ENCODE data around the gene SUSD3. TPM values are rescaled to one million over a fixed set of nuclear protein-coding genes. Genes with fewer than 3 reads are reported as not detected.
A peak's percentile ranks its signal among the peaks of the same experiment; 100 is the strongest.

The SUSD3 gene
- total and polyA plus RNA-seq, 5 donors from 2014 or later = 68.7 to 229 (median 205) TPM

- H3K4me1 Mint-ChIP-seq = peaks cover 3 to 80% (median 22%) of the 10 kb centered on the region in 4 donors
- peak overlapping the region in 1 of 4 donors; percentile 22 for H3K4me3 Mint-ChIP-seq
- Histone ChIP-seq H3K9me3 (ENCODE audit: control insufficient read depth in 2 of 2, low read length in 2 of 2) (no peaks in the 10 kb centered on the region), H3K4me3 (ENCODE audit: low read depth, low read length) (no peak overlapping the region), H3K27me3 (ENCODE audit: control insufficient read depth, insufficient read depth, low read length) (no peaks in the 10 kb centered on the region), H3K36me3 (ENCODE audit: control insufficient read depth, insufficient read depth, low read length) (peaks cover 24% of the 10 kb centered on the region), H3K4me1 (ENCODE audit: control insufficient read depth, insufficient read depth, low read length, poor library complexity, severe bottlenecking) (peaks cover 12% of the 10 kb centered on the region), H3K27ac (ENCODE audit: insufficient read depth, low read length, poor library complexity, severe bottlenecking) (no peak overlapping the region)
- H3K27ac Mint-ChIP-seq = peak overlapping the region; percentile 72 to 78 (median 76)
- no peak for DNase-seq
- peaks cover 4% of the 10 kb centered on the region for H3K36me3 Mint-ChIP-seq
- H3K27me3 Mint-ChIP-seq = peaks cover 8% of the 10 kb centered on the region
- peaks cover 0 to 2% (median 0%) of the 10 kb centered on the region in 7 donors for H3K9me3 Mint-ChIP-seq
- no peak for ATAC-seq (ENCODE audit: low read depth in 2 of 2)
Observed at GRCh38 chr9:93038918-93039317, 19.6 kb upstream of the SUSD3 start.

GRCh38 chr9:93039456-93039855 is 19.0 kb upstream of the SUSD3 start:
- peaks cover 3% of the 10 kb centered on the region for H3K36me3 Mint-ChIP-seq
- Histone ChIP-seq H3K36me3 (ENCODE audit: control insufficient read depth, insufficient read depth, low read length) (peaks cover 19% of the 10 kb centered on the region), H3K27me3 (ENCODE audit: control insufficient read depth, insufficient read depth, low read length) (no peaks in the 10 kb centered on the region), H3K4me1 (ENCODE audit: control insufficient read depth, insufficient read depth, low read length, poor library complexity, severe bottlenecking) (peaks cover 13% of the 10 kb centered on the region), H3K9me3 (ENCODE audit: control insufficient read depth in 2 of 2, low read length in 2 of 2) (no peaks in the 10 kb centered on the region), H3K4me3 (ENCODE audit: low read depth, low read length) (no peak overlapping the region), H3K27ac (ENCODE audit: insufficient read depth, low read length, poor library complexity, severe bottlenecking) (no peak overlapping the region)
- DNase-seq (no peak), ATAC-seq (ENCODE audit: low read depth in 2 of 2) (no peak)
- peaks cover 0 to 2% (median 0%) of the 10 kb centered on the region in 7 donors for H3K9me3 Mint-ChIP-seq
- H3K27me3 Mint-ChIP-seq = peaks cover 8% of the 10 kb centered on the region
- peak overlapping the region in 1 of 4 donors; percentile 22 for H3K4me3 Mint-ChIP-seq
- H3K4me1 Mint-ChIP-seq = peaks cover 5 to 77% (median 20%) of the 10 kb centered on the region in 4 donors
- peak overlapping the region; percentile 61 to 78 (median 76) for H3K27ac Mint-ChIP-seq

GRCh38 chr9:93039976-93040375 is 18.5 kb upstream of the SUSD3 start:
- ATAC-seq (ENCODE audit: low read depth in 2 of 2) (no peak), DNase-seq (no peak)
- Histone ChIP-seq H3K36me3 (ENCODE audit: control insufficient read depth, insufficient read depth, low read length) (peaks cover 16% of the 10 kb centered on the region), H3K9me3 (ENCODE audit: control insufficient read depth in 2 of 2, low read length in 2 of 2) (no peaks in the 10 kb centered on the region), H3K4me3 (ENCODE audit: low read depth, low read length) (no peak overlapping the region), H3K4me1 (ENCODE audit: control insufficient read depth, insufficient read depth, low read length, poor library complexity, severe bottlenecking) (peaks cover 13% of the 10 kb centered on the region), H3K27ac (ENCODE audit: insufficient read depth, low read length, poor library complexity, severe bottlenecking) (no peak overlapping the region), H3K27me3 (ENCODE audit: control insufficient read depth, insufficient read depth, low read length) (no peaks in the 10 kb centered on the region)
- peaks cover 8% of the 10 kb centered on the region for H3K27me3 Mint-ChIP-seq
- H3K4me1 Mint-ChIP-seq = peaks cover 5 to 78% (median 21%) of the 10 kb centered on the region in 4 donors
- peak overlapping the region; percentile 73 to 86 (median 76) for H3K27ac Mint-ChIP-seq
- peaks cover 0 to 2% (median 0%) of the 10 kb centered on the region in 7 donors for H3K9me3 Mint-ChIP-seq
- peak overlapping the region in 2 of 4 donors; percentile 35 to 52 for H3K4me3 Mint-ChIP-seq
- peaks cover 3% of the 10 kb centered on the region for H3K36me3 Mint-ChIP-seq

GRCh38 chr9:93040409-93040808 is 18.1 kb upstream of the SUSD3 start:
- peaks cover 3% of the 10 kb centered on the region for H3K36me3 Mint-ChIP-seq
- no peak for DNase-seq
- Histone ChIP-seq H3K4me1 (ENCODE audit: control insufficient read depth, insufficient read depth, low read length, poor library complexity, severe bottlenecking) (peaks cover 13% of the 10 kb centered on the region), H3K27me3 (ENCODE audit: control insufficient read depth, insufficient read depth, low read length) (no peaks in the 10 kb centered on the region), H3K4me3 (ENCODE audit: low read depth, low read length) (no peak overlapping the region), H3K27ac (ENCODE audit: insufficient read depth, low read length, poor library complexity, severe bottlenecking) (no peak overlapping the region), H3K36me3 (ENCODE audit: control insufficient read depth, insufficient read depth, low read length) (peaks cover 12% of the 10 kb centered on the region), H3K9me3 (ENCODE audit: control insufficient read depth in 2 of 2, low read length in 2 of 2) (no peaks in the 10 kb centered on the region)
- no peak for ATAC-seq (ENCODE audit: low read depth in 2 of 2)
- H3K27me3 Mint-ChIP-seq = peaks cover 8% of the 10 kb centered on the region
- peak overlapping the region; percentile 48 to 76 (median 73) for H3K27ac Mint-ChIP-seq
- H3K9me3 Mint-ChIP-seq = peaks cover 0 to 2% (median 0%) of the 10 kb centered on the region in 7 donors
- H3K4me3 Mint-ChIP-seq = peak overlapping the region in 1 of 4 donors; percentile 35
- H3K4me1 Mint-ChIP-seq = peaks cover 5 to 78% (median 22%) of the 10 kb centered on the region in 4 donors

GRCh38 chr9:93041108-93041802 is 17.2 kb upstream of the SUSD3 start:
- peaks cover 0 to 2% (median 0%) of the 10 kb centered on the region in 7 donors for H3K9me3 Mint-ChIP-seq
- DNase-seq = no peak
- peaks cover 8 to 75% (median 22%) of the 10 kb centered on the region in 4 donors for H3K4me1 Mint-ChIP-seq
- Histone ChIP-seq H3K4me3 (ENCODE audit: low read depth, low read length) (no peak overlapping the region), H3K9me3 (ENCODE audit: control insufficient read depth in 2 of 2, low read length in 2 of 2) (no peaks in the 10 kb centered on the region), H3K36me3 (ENCODE audit: control insufficient read depth, insufficient read depth, low read length) (peaks cover 4% of the 10 kb centered on the region), H3K27me3 (ENCODE audit: control insufficient read depth, insufficient read depth, low read length) (no peaks in the 10 kb centered on the region), H3K4me1 (ENCODE audit: control insufficient read depth, insufficient read depth, low read length, poor library complexity, severe bottlenecking) (peaks cover 13% of the 10 kb centered on the region), H3K27ac (ENCODE audit: insufficient read depth, low read length, poor library complexity, severe bottlenecking) (peak overlapping the region; percentile 14)
- no peaks in the 10 kb centered on the region for H3K36me3 Mint-ChIP-seq
- peak overlapping the region; percentile 52 to 90 (median 76) for H3K27ac Mint-ChIP-seq
- peaks cover 8% of the 10 kb centered on the region for H3K27me3 Mint-ChIP-seq
- no peak for ATAC-seq (ENCODE audit: low read depth in 2 of 2)
- H3K4me3 Mint-ChIP-seq = peak overlapping the region in 1 of 4 donors; percentile 52

- H3K9me3 ChIP-seq (ENCODE audit: control insufficient read depth in 2 of 2, low read length in 2 of 2) = no peaks in the 10 kb centered on the region
- Mint-ChIP-seq H3K36me3 (no peaks in the 10 kb centered on the region), H3K9me3 (no peaks in the 10 kb centered on the region), H3K27me3 (peaks cover 8% of the 10 kb centered on the region), H3K27ac (peak overlapping the region; percentile 68 to 88 (median 79)), H3K4me1 (peaks cover 8 to 61% (median 21%) of the 10 kb centered on the region in 4 donors), H3K4me3 (peak overlapping the region in 3 of 4 donors; percentile 17 to 44 (median 35))
- no peaks in the 10 kb centered on the region for H3K27me3 ChIP-seq (ENCODE audit: control insufficient read depth, insufficient read depth, low read length)
- no peak overlapping the region for H3K27ac ChIP-seq (ENCODE audit: insufficient read depth, low read length, poor library complexity, severe bottlenecking)
- no peak overlapping the region for H3K4me3 ChIP-seq (ENCODE audit: low read depth, low read length)
- DNase-seq (no peak), ATAC-seq (ENCODE audit: low read depth in 2 of 2) (peak in 1 of 2 donors; percentile 24)
- H3K36me3 ChIP-seq (ENCODE audit: control insufficient read depth, insufficient read depth, low read length) = no peaks in the 10 kb centered on the region
- H3K4me1 ChIP-seq (ENCODE audit: control insufficient read depth, insufficient read depth, low read length, poor library complexity, severe bottlenecking) = peaks cover 6% of the 10 kb centered on the region
Observed at GRCh38 chr9:93043122-93043521, 15.4 kb upstream of the SUSD3 start.

GRCh38 chr9:93045521-93045920 is 13.0 kb upstream of the SUSD3 start:
- H3K9me3 ChIP-seq (ENCODE audit: control insufficient read depth in 2 of 2, low read length in 2 of 2) = no peaks in the 10 kb centered on the region
- Mint-ChIP-seq H3K36me3 (no peaks in the 10 kb centered on the region), H3K9me3 (no peaks in the 10 kb centered on the region), H3K4me1 (peaks cover 8 to 53% (median 16%) of the 10 kb centered on the region in 4 donors), H3K4me3 (no peak overlapping the region), H3K27ac (peak overlapping the region in 2 of 3 donors; percentile 38 to 65), H3K27me3 (peaks cover 5% of the 10 kb centered on the region)
- H3K4me3 ChIP-seq (ENCODE audit: low read depth, low read length) = no peak overlapping the region
- no peak overlapping the region for H3K27ac ChIP-seq (ENCODE audit: insufficient read depth, low read length, poor library complexity, severe bottlenecking)
- no peaks in the 10 kb centered on the region for H3K27me3 ChIP-seq (ENCODE audit: control insufficient read depth, insufficient read depth, low read length)
- DNase-seq (no peak), ATAC-seq (ENCODE audit: low read depth in 2 of 2) (no peak)
- H3K4me1 ChIP-seq (ENCODE audit: control insufficient read depth, insufficient read depth, low read length, poor library complexity, severe bottlenecking) = peaks cover 4% of the 10 kb centered on the region
- no peaks in the 10 kb centered on the region for H3K36me3 ChIP-seq (ENCODE audit: control insufficient read depth, insufficient read depth, low read length)

Measured in CD4-positive, CD25-positive, alpha-beta regulatory T cell (primary cell).